GM12873 (cell line): ENCODE data around the gene TXNRD1.

ENCODE experiments used
- TF ChIP-seq, protein P1 (sequence below): IDR thresholded peaks from 2 replicates; pipeline ENCODE4 v1.5.1; 2012; ENCODE audit warnings: low read depth, mild to moderate bottlenecking, moderate library complexity, low read length, control low read depth; ENCODE audit not compliant: insufficient read depth; ENCODE audit errors: missing control alignments

The TXNRD1 gene

DNA sequence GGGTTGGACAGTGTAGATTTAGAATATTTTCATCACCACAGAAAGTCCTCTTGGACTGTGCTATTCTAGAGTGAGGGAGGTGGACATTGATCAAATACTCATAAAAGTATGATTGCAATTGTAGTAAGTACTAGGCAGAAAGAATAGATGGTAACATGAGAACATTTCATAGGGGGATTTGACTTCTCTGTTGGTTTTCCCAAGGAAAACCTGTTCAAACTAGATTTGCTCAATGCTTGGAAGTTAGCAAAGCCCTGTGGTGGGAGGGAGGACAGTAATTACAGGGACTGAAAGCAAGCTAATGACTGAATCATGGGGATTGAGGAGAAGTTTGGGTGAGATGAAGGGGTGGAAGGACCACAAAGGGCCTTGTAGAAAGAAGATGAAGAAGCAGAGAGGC, 63.6 kb downstream of the TXNRD1 start:
- TF ChIP-seq, protein P1, sequence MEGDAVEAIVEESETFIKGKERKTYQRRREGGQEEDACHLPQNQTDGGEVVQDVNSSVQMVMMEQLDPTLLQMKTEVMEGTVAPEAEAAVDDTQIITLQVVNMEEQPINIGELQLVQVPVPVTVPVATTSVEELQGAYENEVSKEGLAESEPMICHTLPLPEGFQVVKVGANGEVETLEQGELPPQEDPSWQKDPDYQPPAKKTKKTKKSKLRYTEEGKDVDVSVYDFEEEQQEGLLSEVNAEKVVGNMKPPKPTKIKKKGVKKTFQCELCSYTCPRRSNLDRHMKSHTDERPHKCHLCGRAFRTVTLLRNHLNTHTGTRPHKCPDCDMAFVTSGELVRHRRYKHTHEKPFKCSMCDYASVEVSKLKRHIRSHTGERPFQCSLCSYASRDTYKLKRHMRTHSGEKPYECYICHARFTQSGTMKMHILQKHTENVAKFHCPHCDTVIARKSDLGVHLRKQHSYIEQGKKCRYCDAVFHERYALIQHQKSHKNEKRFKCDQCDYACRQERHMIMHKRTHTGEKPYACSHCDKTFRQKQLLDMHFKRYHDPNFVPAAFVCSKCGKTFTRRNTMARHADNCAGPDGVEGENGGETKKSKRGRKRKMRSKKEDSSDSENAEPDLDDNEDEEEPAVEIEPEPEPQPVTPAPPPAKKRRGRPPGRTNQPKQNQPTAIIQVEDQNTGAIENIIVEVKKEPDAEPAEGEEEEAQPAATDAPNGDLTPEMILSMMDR: no peak

DNA sequence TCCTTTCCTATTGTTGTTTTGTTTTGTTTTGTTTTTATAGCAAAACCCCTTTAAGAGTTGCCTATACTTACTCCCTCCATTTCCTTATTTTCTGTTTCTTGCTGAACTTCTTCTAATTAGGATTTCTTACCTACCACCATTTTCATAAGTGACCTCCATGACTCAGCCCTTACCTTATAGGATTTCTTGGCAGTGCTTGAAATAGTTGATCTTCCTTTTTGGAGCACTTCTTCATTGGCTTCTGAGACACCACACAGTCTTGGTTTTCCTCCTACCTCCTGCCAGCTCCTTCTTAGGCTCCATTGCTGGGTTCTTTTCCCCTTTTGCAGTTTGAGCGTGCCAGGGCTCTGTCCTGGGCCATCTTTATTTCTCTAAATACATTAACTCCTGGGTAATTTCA, 64.5 kb downstream of the TXNRD1 start:
- TF ChIP-seq, protein P1: no peak

DNA sequence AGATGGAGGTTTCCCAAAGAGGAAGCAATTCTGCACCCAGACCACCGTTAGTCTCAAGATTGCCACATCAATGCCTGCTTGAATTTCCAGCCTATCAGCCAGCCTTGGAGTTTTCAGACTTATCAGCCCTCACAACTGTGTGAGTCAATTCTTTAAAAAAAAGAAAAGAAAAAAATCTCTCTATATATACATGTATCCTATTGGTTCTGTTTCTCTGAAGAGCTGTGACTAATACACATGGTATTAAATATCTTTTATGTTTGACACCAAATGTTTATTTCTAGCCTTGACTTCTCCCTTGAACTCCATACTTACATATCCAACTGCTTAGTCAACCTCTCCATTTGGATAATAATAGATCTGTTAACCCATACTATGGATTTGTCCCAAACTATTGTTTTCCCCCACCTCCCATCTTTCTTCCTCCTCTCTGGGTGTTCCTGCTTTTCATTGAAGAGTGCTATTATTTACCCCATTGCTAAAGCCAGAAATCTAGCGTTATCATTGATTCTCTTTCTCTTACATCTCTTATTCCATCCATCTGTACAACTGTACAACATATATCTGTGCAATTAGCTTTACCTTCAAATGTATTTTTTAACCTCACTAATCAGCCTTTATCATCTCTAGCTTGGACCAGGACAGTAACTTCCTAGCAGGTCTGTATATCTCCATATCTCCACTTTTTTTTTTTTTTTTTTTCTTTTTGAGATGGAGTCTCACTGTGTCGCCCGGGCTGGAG, 65.3 kb downstream of the TXNRD1 start:
- TF ChIP-seq, protein P1: no peak

DNA sequence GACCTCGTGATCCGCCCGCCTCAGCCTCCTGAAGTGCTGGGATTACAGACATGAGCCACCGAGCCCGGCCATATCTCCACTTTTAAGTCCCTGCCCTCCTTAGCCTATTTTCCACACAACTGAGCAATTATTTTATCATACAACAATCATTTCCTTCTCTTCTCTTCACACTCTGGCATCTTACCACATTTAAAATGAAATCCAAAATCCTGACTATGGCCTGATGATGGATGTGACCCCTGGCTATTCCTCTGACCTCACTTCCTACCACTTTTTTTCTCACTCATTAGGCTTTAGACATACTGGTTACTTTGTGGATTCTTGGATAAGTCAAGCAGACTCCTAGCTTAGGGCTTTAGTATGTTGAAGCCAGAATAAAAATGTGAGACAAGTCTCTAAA, 66.1 kb downstream of the TXNRD1 start:
- TF ChIP-seq, protein P1: no peak

DNA sequence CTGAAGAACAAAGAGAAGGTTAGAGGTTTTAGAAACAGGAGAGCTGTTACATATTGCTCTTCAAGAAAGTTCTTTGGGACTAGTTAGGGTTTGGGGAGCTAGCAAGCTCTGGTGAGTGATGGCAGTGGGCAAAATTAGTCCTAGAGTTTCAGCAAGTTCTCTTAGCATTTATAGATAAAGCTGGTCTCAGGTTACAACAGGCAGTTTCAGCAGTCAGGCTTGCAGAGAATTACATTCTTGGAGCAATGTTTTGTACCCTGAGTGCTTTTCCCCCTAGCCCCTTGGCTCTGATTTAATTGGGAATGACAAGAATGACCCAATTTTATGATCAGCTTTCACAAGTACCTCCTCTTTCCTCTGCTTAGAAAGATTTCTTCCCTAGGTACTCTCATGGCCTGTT, 66.5 kb downstream of the TXNRD1 start:
- TF ChIP-seq, protein P1: no peak

DNA sequence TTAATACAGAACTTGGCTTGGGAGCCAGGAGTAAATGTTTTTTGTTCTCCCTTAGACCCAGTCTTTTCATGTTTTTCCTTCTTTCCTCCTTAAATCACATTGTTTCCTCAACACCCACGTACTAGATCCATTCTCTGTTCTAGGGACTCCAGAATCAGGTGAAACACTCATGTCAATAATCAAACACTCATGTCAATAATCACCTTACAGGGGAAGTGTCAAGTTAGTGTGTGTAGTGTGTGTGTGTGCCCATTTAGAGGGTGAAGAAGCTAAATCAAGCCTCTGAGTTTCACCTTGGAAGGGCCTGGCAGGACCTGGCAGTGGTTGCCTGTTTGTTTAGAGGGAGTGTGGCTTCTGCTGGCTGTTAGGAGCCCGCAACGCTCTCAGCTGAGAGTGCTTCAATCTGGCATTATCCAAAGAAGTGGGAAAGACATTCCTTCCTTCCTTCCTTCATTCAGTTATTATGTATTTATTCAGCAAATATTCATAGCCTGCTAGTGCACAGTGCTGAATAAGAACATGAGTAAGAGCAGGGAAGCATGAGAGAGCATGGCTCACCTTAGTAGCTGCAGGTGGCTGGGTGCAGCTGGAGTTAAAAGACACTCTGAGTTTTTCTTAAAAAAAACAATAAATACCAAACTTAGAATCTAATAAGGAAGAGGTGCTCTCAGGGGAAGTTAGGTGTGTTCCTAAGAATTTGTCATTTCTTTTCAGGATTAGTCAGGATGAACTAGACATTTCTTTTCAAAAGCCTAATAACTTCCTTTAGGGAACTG, 70.3 kb downstream of the TXNRD1 start:
- TF ChIP-seq, protein P1: no peak
